Parietal lobe (tissue), 2 donors: Measurements from ENCODE around the gene CLPTM1L. TPM values are rescaled to one million over a fixed set of nuclear protein-coding genes. Genes with fewer than 3 reads are reported as not detected.

Experiments
- small RNA-seq: library from RNA; depleted of rRNA; stranded (forward); fragments of <200 nt; gene quantifications from one replicate; pipeline ENCODE3, GENCODE V24; 2014; ENCODE audit warnings: low replicate concordance
- total RNA-seq: library from RNA; depleted of rRNA; stranded (reverse); fragments of >200 nt; gene quantifications from one replicate; pipeline ENCODE4 v1.2.3, GENCODE V29; 2014

Gene CLPTM1L
- 78.6 TPM for total RNA-seq

GRCh38 chr5:1344975-1345838 lies at the start of gene CLPTM1L:
Gene CLPTM1L (minus strand): TSS chr5:1345099. CDS start chr5:1344841, 258 bp downstream.

GRCh38 chr5:1294835-1295649 lies 49.9 kb downstream of the CLPTM1L start, which contains the start of gene TERT:
Gene TERT (minus strand): TSS chr5:1295068. CDS start chr5:1294989, 79 bp downstream.

Small RNAs within 50 kb of the gene (small RNA-seq; reads per million reads assigned to genes)
- gene MIR4457: not detected

Other genes with a start within 250 kb of the CLPTM1L start
- gene SLC12A7, start 233.0 kb downstream of the CLPTM1L start, total RNA-seq: 8.1 TPM
- gene SLC6A19, start 143.5 kb downstream of the CLPTM1L start, total RNA-seq: not detected
- not detected for gene SLC6A18, start 119.7 kb downstream of the CLPTM1L start, total RNA-seq
- not detected for gene TERT, start 50.0 kb downstream of the CLPTM1L start, total RNA-seq
- not detected for gene SLC6A3, start 100.3 kb upstream of the CLPTM1L start, total RNA-seq
- 98.3 TPM for gene LPCAT1, start 178.9 kb upstream of the CLPTM1L start, total RNA-seq